Measurements from ENCODE around the gene USF1. TPM values are rescaled to one million over a fixed set of nuclear protein-coding genes. Genes with fewer than 3 reads are reported as not detected.

The USF1 gene
- total RNA-seq, 2 donors from 2014 or later: 32.7 to 46.5 TPM

DNA sequence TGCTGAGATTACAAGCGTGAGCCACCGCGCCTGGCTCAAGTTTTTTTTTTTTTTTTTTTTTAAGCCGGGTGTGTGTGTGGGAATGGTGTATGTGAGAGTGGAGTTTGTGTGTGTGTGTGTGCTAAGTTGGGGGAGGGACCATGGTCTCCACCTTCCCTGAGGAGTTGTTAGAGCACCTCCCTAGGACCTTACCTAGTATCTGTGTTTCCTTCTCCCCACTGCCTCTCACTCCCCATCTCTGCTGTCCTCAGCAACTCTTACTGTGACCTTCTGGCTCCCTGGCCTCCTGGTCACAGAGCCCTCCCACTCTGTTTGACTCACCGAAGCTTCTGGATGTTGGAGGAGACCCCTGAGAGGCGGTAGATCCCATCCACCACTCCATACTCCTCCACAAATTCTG is 13.5 kb upstream of the USF1 start:
- intact Hi-C loops (cut with DNase I): no loop called here
- H3K4me1 ChIP-seq: no peaks in the 10 kb centered on the region
- 73 to 84% methylated on average over 6 of the region's 6 CpGs for WGBS, 2 donors
- no peak overlapping the region for H3K4me3 ChIP-seq
- ATAC-seq (no peak), DNase-seq (no peak)
- no peak for TF ChIP-seq POLR2A (IDR thresholded peaks at IDR 0.05)
- H3K36me3 ChIP-seq (replicated peaks in 1 of 2; ENCODE audit: insufficient read depth in 1 of 2, low read depth in 2 of 2): no peaks in the 10 kb centered on the region
- H3K27me3 ChIP-seq: no peaks in the 10 kb centered on the region
- H3K9me3 ChIP-seq: no peaks in the 10 kb centered on the region
- no peak overlapping the region for H3K27ac ChIP-seq

DNA sequence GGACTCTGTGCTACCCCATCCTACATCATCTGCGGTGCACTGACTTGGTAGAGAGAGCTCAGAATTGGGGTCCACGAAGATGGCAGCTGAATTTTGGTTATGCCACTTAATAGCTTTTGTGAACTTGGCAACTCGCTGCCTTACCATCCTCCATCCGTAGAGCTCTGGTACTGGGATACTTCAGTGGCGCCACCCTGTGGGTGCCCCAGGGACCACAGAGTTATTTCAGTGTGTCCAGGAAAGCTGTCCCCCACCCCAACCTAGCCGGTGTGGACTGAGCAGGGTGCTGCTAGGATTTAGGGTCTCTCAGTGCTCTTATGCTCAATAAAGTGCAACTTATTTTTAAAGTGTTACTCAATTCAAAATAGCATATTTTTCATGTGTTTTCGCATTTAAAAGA is 9.0 kb upstream of the USF1 start:
- no peak overlapping the region for H3K27ac ChIP-seq
- 68 to 78% methylated on average over 6 to 7 of the region's 7 CpGs for WGBS, 2 donors
- no peak for ATAC-seq
- H3K4me1 ChIP-seq: no peaks in the 10 kb centered on the region
- no peak for DNase-seq
- intact Hi-C loops (cut with DNase I): no loop called here
- no peak overlapping the region for H3K4me3 ChIP-seq
- no peaks in the 10 kb centered on the region for H3K27me3 ChIP-seq
- H3K9me3 ChIP-seq: no peaks in the 10 kb centered on the region
- H3K36me3 ChIP-seq (replicated peaks in 1 of 2; ENCODE audit: insufficient read depth in 1 of 2, low read depth in 2 of 2): no peaks in the 10 kb centered on the region
- TF ChIP-seq CTCF (IDR thresholded peaks at IDR 0.05): no peak
- no peak for TF ChIP-seq POLR2A (IDR thresholded peaks at IDR 0.05)

GRCh38 chr1:161054232-161054631 is 8.5 kb upstream of the USF1 start:
- DNase-seq (no peak), ATAC-seq (no peak)
- Histone ChIP-seq H3K9me3 (no peaks in the 10 kb centered on the region), H3K27me3 (no peaks in the 10 kb centered on the region), H3K27ac (no peak overlapping the region), H3K36me3 (replicated peaks in 1 of 2; ENCODE audit: insufficient read depth in 1 of 2, low read depth in 2 of 2) (no peaks in the 10 kb centered on the region), H3K4me1 (no peaks in the 10 kb centered on the region), H3K4me3 (no peak overlapping the region)
- no peak for TF ChIP-seq POLR2A (IDR thresholded peaks at IDR 0.05)
- TF ChIP-seq CTCF (IDR thresholded peaks at IDR 0.05): no peak
- 73 to 100% methylated on average over 2 to 4 of the region's 4 CpGs for WGBS, 2 donors
- intact Hi-C loops (cut with DNase I): no loop called here

DNA sequence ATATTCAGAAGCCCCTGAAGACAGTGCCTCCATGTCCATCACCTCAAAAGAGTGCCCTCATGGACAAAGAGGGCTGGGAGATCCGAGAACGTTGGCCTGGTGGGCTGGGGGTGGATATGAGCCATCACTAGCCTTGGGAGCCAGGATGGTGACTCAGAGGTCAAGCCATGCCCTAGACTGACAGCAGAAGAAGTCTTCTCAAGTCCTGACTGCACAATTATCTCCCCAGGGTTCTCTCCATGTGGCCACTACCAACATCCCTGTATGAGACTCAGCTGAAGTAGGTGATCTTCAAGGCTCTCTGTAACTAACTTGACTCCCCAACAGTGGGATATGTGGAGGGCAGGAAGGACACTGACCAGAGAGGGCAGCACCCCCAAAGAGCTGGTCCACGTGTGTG is 7.1 kb upstream of the USF1 start:
- no peak overlapping the region for H3K27ac ChIP-seq
- no peak for ATAC-seq
- no peaks in the 10 kb centered on the region for H3K9me3 ChIP-seq
- no peak for DNase-seq
- no peaks in the 10 kb centered on the region for H3K27me3 ChIP-seq
- no peaks in the 10 kb centered on the region for H3K36me3 ChIP-seq (replicated peaks in 1 of 2; ENCODE audit: insufficient read depth in 1 of 2, low read depth in 2 of 2)
- WGBS, 2 donors: 74 to 78% methylated on average over 2 to 3 of the region's 3 CpGs
- intact Hi-C loops (cut with DNase I): no loop called here
- TF ChIP-seq CTCF (IDR thresholded peaks at IDR 0.05) (no peak), POLR2A (IDR thresholded peaks at IDR 0.05) (no peak)
- no peaks in the 10 kb centered on the region for H3K4me1 ChIP-seq
- no peak overlapping the region for H3K4me3 ChIP-seq

DNA sequence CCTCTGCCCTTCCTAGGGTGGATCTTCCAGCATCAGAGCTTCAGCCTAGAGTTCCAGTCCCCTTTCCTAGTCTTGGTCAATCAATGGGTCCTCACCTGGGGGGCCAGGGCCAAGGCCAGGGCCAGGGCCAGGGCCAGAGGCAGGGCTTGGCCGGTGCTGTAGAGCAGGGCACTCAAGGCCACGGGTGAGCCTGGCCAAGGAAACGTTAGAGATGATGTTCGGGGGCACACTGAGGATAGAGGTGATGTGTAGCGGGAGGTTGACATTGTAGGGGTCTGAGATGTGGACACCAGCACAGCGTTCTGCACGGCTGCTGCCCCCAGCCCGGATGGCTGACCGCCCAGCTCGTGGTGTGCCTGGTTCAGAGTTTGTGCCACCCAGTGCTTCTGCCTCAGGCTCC is 5.4 kb upstream of the USF1 start:
- Histone ChIP-seq H3K27me3 (no peaks in the 10 kb centered on the region), H3K27ac (no peak overlapping the region), H3K4me3 (no peak overlapping the region), H3K4me1 (peaks cover 9% of the 10 kb centered on the region), H3K36me3 (replicated peaks in 1 of 2; ENCODE audit: insufficient read depth in 1 of 2, low read depth in 2 of 2) (no peaks in the 10 kb centered on the region), H3K9me3 (no peaks in the 10 kb centered on the region)
- intact Hi-C loops (cut with DNase I): no loop called here
- ATAC-seq: no peak
- TF ChIP-seq POLR2A (IDR thresholded peaks at IDR 0.05) (no peak), CTCF (IDR thresholded peaks at IDR 0.05) (no peak)
- WGBS, 2 donors: 82 to 85% methylated on average over 10 of the region's 10 CpGs
- no peak for DNase-seq
